HepG2 (cell line): ENCODE data around the gene DPCD. TPM values are rescaled to one million over a fixed set of nuclear protein-coding genes. Genes with fewer than 3 reads are reported as not detected.

Experiments
- ATAC-seq: fragments of 200-7000 bp; cut with Tn5 transposase; 3 replicates; pipeline ENCODE4 v1.9.1; 2020; ENCODE audit warnings: mild to moderate bottlenecking, moderate library complexity
- BruUV-seq: library from RNA; stranded (reverse); fragments of 400-500 nt; replicated peaks from 2 replicates; lab custom pipeline; 2021; lab: Mats Ljungman, UMichigan
- CTCF ChIA-PET: fragments of 300-600 bp; formaldehyde crosslinking; extraction: SDS; loops from one replicate; lab custom pipeline; 2021; ENCODE audit warnings: low total read pairs, inconsistent platforms, low intra/inter-chr PET ratio; lab: Yijun Ruan, JAX
- POLR2A ChIA-PET: fragments of 350-600 bp; sonication (Branson Sonifier 250); formaldehyde crosslinking; loops from one replicate; lab custom pipeline; 2020; ENCODE audit warnings: antibody characterized with exemption, inconsistent platforms; lab: Yijun Ruan, JAX
- DNase-seq: peaks from one replicate; pipeline ENCODE4 v3.0.0-alpha.2; 2015; ENCODE audit warnings: low spot score
- FAIRE-seq: peaks from 3 replicates; lab custom pipeline; 2011; peaks lifted over from hg19 to GRCh38; lab: Jason Lieb, UNC
- H2AFZ ChIP-seq: one replicate; pipeline ENCODE4 v1.6.1; 2011; ENCODE audit warnings: low read length, inconsistent platforms
- H3K27ac ChIP-seq: fragments of 300-600 bp; 3 replicates; pipeline ENCODE4 v1.8.0; 2011; ENCODE audit warnings: mixed run types, mild to moderate bottlenecking, mixed read lengths, low read length, inconsistent platforms; ENCODE audit not compliant: insufficient read depth; ENCODE audit errors: extremely low read length
- H3K27me3 ChIP-seq, 2 experiments: fragments of 200-600 bp in 1 of 2; 2 replicates in 1 of 2; 3 replicates in 1 of 2; pipeline versions ENCODE4 v1.6.0 to v1.8.0; 2011; ENCODE audit warnings: low read length in 2 of 2, mild to moderate bottlenecking in 2 of 2, moderate library complexity in 2 of 2, inconsistent platforms in 1 of 2; ENCODE audit not compliant: insufficient read depth in 2 of 2, control insufficient read depth in 1 of 2
- H3K36me3 ChIP-seq, 2 experiments: fragments of 200-600 bp in 1 of 2; replicated peaks in 1 of 2; 2 replicates in 1 of 2; 3 replicates in 1 of 2; pipeline versions ENCODE4 v1.5.1 to v1.8.0; 2011; ENCODE audit warnings: low read length in 2 of 2, inconsistent platforms in 1 of 2; ENCODE audit not compliant: insufficient read depth in 2 of 2, control insufficient read depth in 1 of 2
- H3K4me1 ChIP-seq: 2 replicates; pipeline ENCODE4 v1.5.1; 2012; ENCODE audit warnings: low read length, inconsistent platforms; ENCODE audit not compliant: insufficient read depth
- H3K4me2 ChIP-seq: 2 replicates; pipeline ENCODE4 v1.6.0; 2011; ENCODE audit warnings: low read depth, low read length, inconsistent platforms
- H3K4me3 ChIP-seq, 3 experiments: fragments of 200-600 bp in 1 of 3; sonication (generic), shearing (Covaris generic) in 1 of 3; replicated peaks in 1 of 3; 2 replicates each; pipeline ENCODE4 v1.5.1; 2011 to 2016; ENCODE audit warnings: low read length in 3 of 3, inconsistent platforms in 2 of 3, low read depth in 2 of 3, mild to moderate bottlenecking in 2 of 3, control low read depth in 1 of 3, mixed read lengths in 1 of 3; ENCODE audit not compliant: insufficient read depth in 1 of 3
- H3K79me2 ChIP-seq: one replicate; pipeline ENCODE4 v1.6.1; 2011; ENCODE audit warnings: low read length, inconsistent platforms; ENCODE audit not compliant: insufficient read depth
- H3K9ac ChIP-seq: 2 replicates; pipeline ENCODE4 v1.6.0; 2011; ENCODE audit warnings: mild to moderate bottlenecking, low read depth, low read length, inconsistent platforms; ENCODE audit not compliant: insufficient read depth
- H3K9me3 ChIP-seq: 2 replicates; pipeline ENCODE4 v1.5.1; 2012; ENCODE audit warnings: mild to moderate bottlenecking, low read length
- H4K20me1 ChIP-seq: 2 replicates; pipeline ENCODE4 v1.6.0; 2011; ENCODE audit warnings: inconsistent platforms, mild to moderate bottlenecking, low read length, moderate library complexity; ENCODE audit not compliant: insufficient read depth
- BHLHE40 ChIP-seq: IDR thresholded peaks from 2 replicates; pipeline ENCODE4 v1.6.1; 2011; ENCODE audit warnings: low read length, improper control_type of control experiment
- FOXO1 ChIP-seq: sonication (generic); formaldehyde crosslinking; IDR thresholded peaks from 2 replicates; pipeline ENCODE4 v1.4.0; 2020; ENCODE audit warnings: missing genetic modification reagents
- KLF12 ChIP-seq: sonication (generic); formaldehyde crosslinking; IDR thresholded peaks from 2 replicates; pipeline ENCODE4 v1.4.0; 2020; ENCODE audit warnings: missing genetic modification reagents, borderline replicate concordance
- LRRFIP1 ChIP-seq: sonication (generic); formaldehyde crosslinking; conservative IDR thresholded peaks from 2 replicates; pipeline ENCODE4 v1.4.0; 2020; ENCODE audit warnings: missing genetic modification reagents
- PTBP1 ChIP-seq: fragments of 200-400 bp; formaldehyde crosslinking; IDR thresholded peaks from 2 replicates; pipeline ENCODE4 v1.6.1; 2018; ENCODE audit warnings: low read length, low read depth; ENCODE audit not compliant: poor library complexity, severe bottlenecking
- RAD21 ChIP-seq: fragments of 450-650 bp; formaldehyde crosslinking; IDR thresholded peaks from 2 replicates; pipeline ENCODE4 v1.5.0; 2020; ENCODE audit warnings: mild to moderate bottlenecking
- SMYD3 ChIP-seq: sonication (generic); formaldehyde crosslinking; IDR thresholded peaks from 2 replicates; pipeline ENCODE4 v1.8.1; 2023; ENCODE audit warnings: mild to moderate bottlenecking, missing genetic modification reagents
- U2AF1 ChIP-seq: fragments of 200-400 bp; formaldehyde crosslinking; optimal IDR thresholded peaks from 2 replicates; pipeline ENCODE3; 2017; ENCODE audit warnings: mild to moderate bottlenecking, low read depth, low read length
- ZBTB7A ChIP-seq: sonication (generic); formaldehyde crosslinking; IDR thresholded peaks from 2 replicates; pipeline ENCODE4 v1.8.0; 2022; ENCODE audit warnings: mild to moderate bottlenecking, missing genetic modification reagents
- ZHX2 ChIP-seq, 2 experiments: sonication (generic) in 1 of 2; formaldehyde crosslinking in 1 of 2; IDR thresholded peaks; 2 replicates each; pipeline versions ENCODE4 v1.6.1 to v1.9.0; 2014 to 2022; ENCODE audit warnings: antibody characterized with exemption in 1 of 2, borderline replicate concordance in 1 of 2, inconsistent platforms in 1 of 2, low read depth in 1 of 2, missing genetic modification reagents in 1 of 2
- ZMAT5 ChIP-seq: sonication (generic); formaldehyde crosslinking; IDR thresholded peaks from 2 replicates; pipeline ENCODE4 v1.5.0; 2020; ENCODE audit warnings: mild to moderate bottlenecking, low read depth, missing genetic modification reagents, borderline replicate concordance
- ZNF556 ChIP-seq: sonication (generic); formaldehyde crosslinking; IDR thresholded peaks from 2 replicates; pipeline ENCODE4 v1.4.0; 2020; ENCODE audit warnings: mild to moderate bottlenecking, missing genetic modification reagents, borderline replicate concordance
- ZNF800 ChIP-seq: sonication (generic); formaldehyde crosslinking; IDR thresholded peaks from 2 replicates; pipeline ENCODE4 v1.4.0; 2020; ENCODE audit warnings: missing genetic modification reagents
- WGBS: methylation state at CpG from one replicate; pipeline ENCODE4 v1.1.6; 2017; ENCODE audit warnings: low lambda C conversion rate; 5-methylcytosine and 5-hydroxymethylcytosine counted together
- in situ Hi-C: cut with HindIII; loops from 2 replicates; pipeline ENCODE4 v1.10.0; 2017; ENCODE audit warnings: low pct_unique_long_range_greater_than_20kb; ENCODE audit not compliant: extremely low pct_ligation_motif_present
- intact Hi-C: fragments of 100-400 bp; cut with micrococcal nuclease; formaldehyde crosslinking; loops from one replicate; pipeline ENCODE4 v1.10.0; 2022; ENCODE audit not compliant: unreplicated experiment
- polyA plus RNA-seq, 8 experiments: library from polyadenylated mRNA; depleted of rRNA in 3 of 8; stranded (reverse) in 7 of 8; unstranded in 1 of 8; fragments of >200 nt; fragmentation: Illumina TruSeq in 4 of 8; extraction: Trizol in 4 of 8; gene quantifications; 2 replicates each; pipeline versions ENCODE4 v1.2.1 to v1.2.3, GENCODE V29; 2011 to 2016; ENCODE audit warnings: low read depth in 4 of 8, missing spikeins in 1 of 8, mixed read lengths in 1 of 8; ENCODE audit not compliant: insufficient read depth in 1 of 8
- total RNA-seq, 5 experiments: library from RNA; depleted of rRNA; stranded (reverse); fragments of >200 nt; fragmentation: Illumina TruSeq; extraction: Trizol; gene quantifications; 2 replicates each; pipeline ENCODE4 v1.2.3, GENCODE V29; 2016; ENCODE audit warnings: low read depth in 1 of 5

Gene DPCD
- total and polyA plus RNA-seq, 2 of the 13 experiments (the other 11 are each of a cell fraction or from before 2014, with no cell fraction given), result 25.2 to 27.0 TPM

- in situ Hi-C loops, result loop anchor here (5.0 kb wide), 1 partner anchor 280 kb away; no protein-coding TSS in a partner anchor
- intact Hi-C loops, result loop anchor here (5.0 kb wide), 1 partner anchor 280 kb away; no protein-coding TSS in a partner anchor
- WGBS, result 94% methylated on average over 7 of the region's 7 CpGs
- no peak for ATAC-seq
- Histone ChIP-seq H3K27ac (no peak overlapping the region), H2AFZ (no peak overlapping the region), H3K9me3 (no peaks in the 10 kb centered on the region), H3K27me3 (peaks cover 0 to 31% of the 10 kb centered on the region in 2 experiments; a peak in 4 of 5 replicates), H3K9ac (no peak overlapping the region), H3K79me2 (no peaks in the 10 kb centered on the region), H4K20me1 (no peaks in the 10 kb centered on the region), H3K4me2 (no peak overlapping the region), H3K4me1 (peaks cover 30% of the 10 kb centered on the region), H3K36me3 (no peaks in the 10 kb centered on the region), H3K4me3 (no peak overlapping the region)
- no peak for DNase-seq
- BruUV-seq, result no TSS peak
- POLR2A ChIA-PET, result interaction anchor here (2.3 kb wide), 1 partner anchor 15 kb away, joined by 10 read pairs; the partner anchor contains the start of genes DPCD and POLL
- FAIRE-seq, result no peak
- CTCF ChIA-PET, result no interaction called here
- TF ChIP-seq BHLHE40, result no peak
- TF ChIP-seq U2AF1, result no peak
- TF ChIP-seq ZBTB7A, result no peak
- TF ChIP-seq ZMAT5 (CRISPR knock-in tag), result no peak
- TF ChIP-seq ZNF800 (CRISPR knock-in tag), result no peak
- no peak for TF ChIP-seq ZNF556 (CRISPR knock-in tag)
- TF ChIP-seq SMYD3 (CRISPR knock-in tag), result no peak
- TF ChIP-seq KLF12, result no peak
- TF ChIP-seq FOXO1 (CRISPR knock-in tag), result no peak
- TF ChIP-seq ZHX2 (IDR thresholded peaks at IDR 0.05; ENCODE audit: low read depth), result no peak
- TF ChIP-seq ZHX2 (CRISPR knock-in tag; IDR thresholded peaks at IDR 0.05; ENCODE audit: borderline replicate concordance), result no peak
- TF ChIP-seq PTBP1, result no peak
- no peak for TF ChIP-seq RAD21
- no peak for TF ChIP-seq LRRFIP1 (CRISPR knock-in tag)
These were observed 16.0 kb upstream of the DPCD start for GRCh38 chr10:101572126-101572525.
